Esophagus muscularis mucosa (tissue), 4 donors: ENCODE data around the gene DTD1. TPM values are rescaled to one million over a fixed set of nuclear protein-coding genes. Genes with fewer than 3 reads are reported as not detected.

Source experiments
- DNase-seq: peaks from one replicate; pipeline ENCODE4 v3.0.0-alpha.2; 2017; ENCODE audit errors: extremely low spot score
- H3K27ac ChIP-seq, 4 donors: fragments of 200-600 bp; sonication (generic); replicated peaks in 1 of 4; 1 replicate in 3 of 4; 2 replicates in 1 of 4; pipeline ENCODE4 v1.5.1; 2016 to 2019; ENCODE audit warnings: mild to moderate bottlenecking in 1 of 4
- H3K27me3 ChIP-seq, 4 donors: fragments of 200-600 bp; sonication (generic); one replicate each; pipeline versions ENCODE4 v1.5.1 to v1.6.0; 2016 to 2019
- H3K36me3 ChIP-seq, 4 donors: fragments of 200-600 bp; sonication (generic); one replicate each; pipeline ENCODE4 v1.5.1; 2016 to 2019
- H3K4me1 ChIP-seq, 4 donors: fragments of 200-600 bp; sonication (generic); one replicate each; pipeline ENCODE4 v1.5.1; 2016 to 2019
- H3K4me3 ChIP-seq, 4 donors: fragments of 200-600 bp; sonication (generic); 1 replicate in 2 of 4; 2 replicates in 2 of 4; pipeline ENCODE4 v1.5.1; 2016 to 2019; ENCODE audit warnings: mild to moderate bottlenecking in 4 of 4, moderate library complexity in 1 of 4
- H3K9me3 ChIP-seq, 4 donors: fragments of 200-600 bp; sonication (generic); 1 replicate in 3 of 4; 2 replicates in 1 of 4; pipeline ENCODE4 v1.5.1; 2016 to 2019
- EP300 ChIP-seq: sonication (generic); formaldehyde crosslinking; IDR thresholded peaks from one replicate; pipeline ENCODE4 v1.6.1; 2017; ENCODE audit warnings: antibody characterized with exemption
- POLR2A ChIP-seq: fragments of 450-650 bp; IDR thresholded peaks from one replicate; pipeline ENCODE4 v1.6.1; 2017; ENCODE audit warnings: antibody characterized with exemption, moderate library complexity, mild to moderate bottlenecking, low read depth
- POLR2AphosphoS5 ChIP-seq, 2 donors: sonication (generic); formaldehyde crosslinking; IDR thresholded peaks; one replicate each; pipeline ENCODE4 v1.6.1; 2017; ENCODE audit warnings: antibody characterized with exemption in 2 of 2
- WGBS: methylation state at CpG from one replicate; pipeline ENCODE4 v1.1.5; 2018; 5-methylcytosine and 5-hydroxymethylcytosine counted together
- intact Hi-C: fragments of 100-400 bp; cut with DNase I; formaldehyde crosslinking; loops from one replicate; pipeline ENCODE4 v1.15.1; 2023
- total RNA-seq, 4 donors: library from RNA; depleted of rRNA; stranded (reverse); fragments of >200 nt; gene quantifications; one replicate each; pipeline versions ENCODE4 v1.1.0 to v1.2.1, GENCODE V29; 2016
- TF ChIP-seq, protein P1 (sequence below), 3 experiments: fragments of 200-600 bp in 2 of 3; fragments of 450-650 bp in 1 of 3; sonication (generic) in 2 of 3; IDR thresholded peaks; one replicate each; pipeline ENCODE4 v1.5.1; 2017 to 2019; ENCODE audit warnings: antibody characterized with exemption in 3 of 3, mild to moderate bottlenecking in 2 of 3, moderate library complexity in 1 of 3

Gene DTD1
- total RNA-seq, 4 donors from 2014 or later = 15.1 to 20.0 (median 17.5) TPM

GRCh38 chr20:18773566-18773965 lies 185.7 kb downstream of the DTD1 start:
- intact Hi-C loops = no loop called here
- no peak overlapping the region for H3K4me3 ChIP-seq
- H3K27me3 ChIP-seq = no peaks in the 10 kb centered on the region
- WGBS = 94% methylated on average over 1 of the region's 1 CpG
- no peak overlapping the region for H3K27ac ChIP-seq
- no peaks in the 10 kb centered on the region for H3K4me1 ChIP-seq
- no peak for DNase-seq
- TF ChIP-seq EP300 (no peak), POLR2AphosphoS5 (IDR thresholded peaks at IDR 0.05) (no peak), POLR2A (no peak)
- TF ChIP-seq, protein P1, sequence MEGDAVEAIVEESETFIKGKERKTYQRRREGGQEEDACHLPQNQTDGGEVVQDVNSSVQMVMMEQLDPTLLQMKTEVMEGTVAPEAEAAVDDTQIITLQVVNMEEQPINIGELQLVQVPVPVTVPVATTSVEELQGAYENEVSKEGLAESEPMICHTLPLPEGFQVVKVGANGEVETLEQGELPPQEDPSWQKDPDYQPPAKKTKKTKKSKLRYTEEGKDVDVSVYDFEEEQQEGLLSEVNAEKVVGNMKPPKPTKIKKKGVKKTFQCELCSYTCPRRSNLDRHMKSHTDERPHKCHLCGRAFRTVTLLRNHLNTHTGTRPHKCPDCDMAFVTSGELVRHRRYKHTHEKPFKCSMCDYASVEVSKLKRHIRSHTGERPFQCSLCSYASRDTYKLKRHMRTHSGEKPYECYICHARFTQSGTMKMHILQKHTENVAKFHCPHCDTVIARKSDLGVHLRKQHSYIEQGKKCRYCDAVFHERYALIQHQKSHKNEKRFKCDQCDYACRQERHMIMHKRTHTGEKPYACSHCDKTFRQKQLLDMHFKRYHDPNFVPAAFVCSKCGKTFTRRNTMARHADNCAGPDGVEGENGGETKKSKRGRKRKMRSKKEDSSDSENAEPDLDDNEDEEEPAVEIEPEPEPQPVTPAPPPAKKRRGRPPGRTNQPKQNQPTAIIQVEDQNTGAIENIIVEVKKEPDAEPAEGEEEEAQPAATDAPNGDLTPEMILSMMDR (IDR thresholded peaks at IDR 0.05) = no peak
- H3K9me3 ChIP-seq = no peaks in the 10 kb centered on the region
- no peaks in the 10 kb centered on the region for H3K36me3 ChIP-seq

DNA sequence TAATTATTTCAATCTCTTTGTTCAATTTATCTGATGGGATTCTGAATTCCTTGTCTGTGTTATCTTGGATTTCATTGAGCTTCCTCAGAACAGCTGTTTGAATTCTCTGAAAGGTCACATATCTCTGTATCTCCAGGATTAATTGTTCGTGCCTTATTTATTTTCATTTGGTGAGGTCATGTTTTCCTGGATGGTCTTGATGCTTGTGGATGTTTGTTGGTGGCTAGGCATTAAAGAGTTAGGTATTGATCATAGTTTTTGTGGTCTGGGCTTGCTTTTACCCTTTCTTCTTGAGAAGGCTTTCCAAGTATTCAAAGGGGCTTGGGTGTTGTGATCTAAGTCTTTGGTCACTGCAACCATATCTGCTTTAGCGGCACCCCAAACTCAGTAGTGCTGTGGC lies 186.4 kb downstream of the DTD1 start:
- H3K36me3 ChIP-seq = no peaks in the 10 kb centered on the region
- no peak overlapping the region for H3K4me3 ChIP-seq
- H3K9me3 ChIP-seq = no peaks in the 10 kb centered on the region
- WGBS = 76% methylated on average over 2 of the region's 2 CpGs
- TF ChIP-seq POLR2A = no peak
- TF ChIP-seq, protein P1 (IDR thresholded peaks at IDR 0.05) = no peak
- no peak for TF ChIP-seq POLR2AphosphoS5 (IDR thresholded peaks at IDR 0.05)
- TF ChIP-seq EP300 = no peak
- no peak overlapping the region for H3K27ac ChIP-seq
- no peak for DNase-seq
- H3K27me3 ChIP-seq = no peaks in the 10 kb centered on the region
- H3K4me1 ChIP-seq = no peaks in the 10 kb centered on the region
- intact Hi-C loops = no loop called here

- WGBS = 94% methylated on average over 5 of the region's 5 CpGs
- Histone ChIP-seq H3K27me3 (no peaks in the 10 kb centered on the region), H3K4me3 (no peak overlapping the region), H3K27ac (no peak overlapping the region), H3K9me3 (no peaks in the 10 kb centered on the region), H3K36me3 (no peaks in the 10 kb centered on the region), H3K4me1 (no peaks in the 10 kb centered on the region)
- intact Hi-C loops = no loop called here
- DNase-seq = no peak
- no peak for TF ChIP-seq POLR2AphosphoS5 (IDR thresholded peaks at IDR 0.05)
- TF ChIP-seq, protein P1 (IDR thresholded peaks at IDR 0.05) = no peak
- TF ChIP-seq EP300 = no peak
- TF ChIP-seq POLR2A = no peak
These were observed 187.8 kb downstream of the DTD1 start for GRCh38 chr20:18775633-18776032.

- Histone ChIP-seq H3K9me3 (no peaks in the 10 kb centered on the region), H3K4me3 (no peak overlapping the region), H3K36me3 (no peaks in the 10 kb centered on the region), H3K27ac (no peak overlapping the region), H3K27me3 (no peaks in the 10 kb centered on the region), H3K4me1 (no peaks in the 10 kb centered on the region)
- TF ChIP-seq POLR2AphosphoS5 (IDR thresholded peaks at IDR 0.05) (no peak), EP300 (no peak), POLR2A (no peak)
- TF ChIP-seq, protein P1 (IDR thresholded peaks at IDR 0.05) = no peak
- 77% methylated on average over 10 of the region's 10 CpGs for WGBS
- intact Hi-C loops = no loop called here
- DNase-seq = no peak
These were observed 191.0 kb downstream of the DTD1 start for GRCh38 chr20:18778690-18779392.
